WTC11 (cell line): ENCODE data around the gene BACH2. TPM values are rescaled to one million over a fixed set of nuclear protein-coding genes. Genes with fewer than 3 reads are reported as not detected.

ENCODE experiments used
- ATAC-seq: fragments of 200-7000 bp; cut with Tn5 transposase; 2 replicates; pipeline ENCODE4 v1.10.0; 2021; ENCODE audit warnings: mild to moderate bottlenecking, moderate library complexity
- CTCF ChIA-PET: fragments of 300-600 bp; sonication (Branson Sonifier 250); formaldehyde crosslinking; loops from one replicate; lab custom pipeline; 2021; ENCODE audit warnings: antibody characterized with exemption; lab: Charles Lee
- POLR2A ChIA-PET: fragments of 350-600 bp; sonication (Branson Sonifier 250); formaldehyde crosslinking; loops from one replicate; lab custom pipeline; 2021; ENCODE audit warnings: antibody characterized with exemption; lab: Charles Lee
- DNase-seq: peaks from one replicate; pipeline ENCODE4 v3.0.0; 2021; ENCODE audit warnings: low spot score
- H3K27ac Mint-ChIP-seq: 2 replicates; pipeline ENCODE4 v1.8.0; 2021; ENCODE audit warnings: mixed read lengths
- H3K27me3 Mint-ChIP-seq: 2 replicates; pipeline ENCODE4 v1.8.0; 2021; ENCODE audit warnings: low read depth, mild to moderate bottlenecking, moderate library complexity, mixed read lengths
- H3K36me3 Mint-ChIP-seq: 2 replicates; pipeline ENCODE4 v1.8.0; 2021; ENCODE audit warnings: mixed read lengths
- H3K4me1 Mint-ChIP-seq: 2 replicates; pipeline ENCODE4 v1.8.0; 2022; ENCODE audit warnings: mixed read lengths
- H3K4me3 Mint-ChIP-seq: 2 replicates; pipeline ENCODE4 v1.8.0; 2021; ENCODE audit warnings: mild to moderate bottlenecking, moderate library complexity, mixed read lengths
- H3K9me3 Mint-ChIP-seq: 2 replicates; pipeline ENCODE4 v1.8.0; 2021; ENCODE audit warnings: mixed read lengths
- ATF1 ChIP-seq: sonication (generic); formaldehyde crosslinking; IDR thresholded peaks from 2 replicates; pipeline ENCODE4 v1.8.1; 2023; ENCODE audit warnings: mild to moderate bottlenecking, moderate library complexity, missing genetic modification reagents
- ELF4 ChIP-seq: sonication (generic); formaldehyde crosslinking; IDR thresholded peaks from 2 replicates; pipeline ENCODE4 v1.8.1; 2022; ENCODE audit warnings: low read depth, mild to moderate bottlenecking, moderate library complexity, missing genetic modification reagents
- FOXJ3 ChIP-seq: sonication (generic); formaldehyde crosslinking; IDR thresholded peaks from 2 replicates; pipeline ENCODE4 v1.9.0; 2021; ENCODE audit warnings: missing genetic modification reagents, mild to moderate bottlenecking, borderline replicate concordance
- MYBL2 ChIP-seq: sonication (generic); formaldehyde crosslinking; IDR thresholded peaks from 2 replicates; pipeline ENCODE4 v1.8.1; 2023; ENCODE audit warnings: mild to moderate bottlenecking, moderate library complexity, missing genetic modification reagents
- NFE2L1 ChIP-seq: sonication (generic); formaldehyde crosslinking; IDR thresholded peaks from 2 replicates; pipeline ENCODE4 v1.8.1; 2023; ENCODE audit warnings: missing genetic modification reagents
- NFYB ChIP-seq: sonication (generic); formaldehyde crosslinking; conservative IDR thresholded peaks from 2 replicates; pipeline ENCODE4 v1.8.0; 2022; ENCODE audit warnings: low read depth, missing genetic modification reagents
- PRRX2 ChIP-seq: fragments of 250-450 bp; sonication (Bioruptor Pico); IDR thresholded peaks from 2 replicates; pipeline ENCODE4 v1.8.0; 2021; ENCODE audit warnings: mild to moderate bottlenecking
- SMAD3 ChIP-seq: sonication (generic); formaldehyde crosslinking; IDR thresholded peaks from 2 replicates; pipeline ENCODE4 v1.8.0; 2022; ENCODE audit warnings: missing genetic modification reagents, mild to moderate bottlenecking, borderline replicate concordance
- ZNF219 ChIP-seq: sonication (generic); formaldehyde crosslinking; IDR thresholded peaks from 2 replicates; pipeline ENCODE4 v1.8.0; 2023; ENCODE audit warnings: missing genetic modification reagents, mild to moderate bottlenecking, borderline replicate concordance
- ZNF232 ChIP-seq: sonication (generic); formaldehyde crosslinking; IDR thresholded peaks from 2 replicates; pipeline ENCODE4 v1.8.0; 2022; ENCODE audit warnings: mild to moderate bottlenecking, missing genetic modification reagents
- ZNF263 ChIP-seq: sonication (generic); formaldehyde crosslinking; IDR thresholded peaks from 2 replicates; pipeline ENCODE4 v1.8.1; 2022; ENCODE audit warnings: low read depth, mild to moderate bottlenecking, moderate library complexity, missing genetic modification reagents
- ZNF396 ChIP-seq: fragments of 250-450 bp; sonication (Bioruptor Pico); IDR thresholded peaks from 2 replicates; pipeline ENCODE4 v1.8.0; 2021; ENCODE audit warnings: mild to moderate bottlenecking, moderate library complexity, borderline replicate concordance
- total RNA-seq: library from RNA; stranded (reverse); gene quantifications from 3 replicates; pipeline ENCODE4 v1.2.3, GENCODE V29; 2021
- TF ChIP-seq, protein P1 (sequence below): fragments of 250-450 bp; sonication (Bioruptor Pico); IDR thresholded peaks from 2 replicates; pipeline ENCODE4 v1.9.0; 2021; ENCODE audit warnings: mild to moderate bottlenecking
- TF ChIP-seq, protein P2 (sequence below): sonication (generic); formaldehyde crosslinking; IDR thresholded peaks from 2 replicates; pipeline ENCODE4 v1.8.1; 2023; ENCODE audit warnings: mild to moderate bottlenecking, moderate library complexity, missing genetic modification reagents
- TF ChIP-seq, protein P3 (sequence below): sonication (generic); formaldehyde crosslinking; IDR thresholded peaks from 2 replicates; pipeline ENCODE4 v1.8.0; 2022; ENCODE audit warnings: mild to moderate bottlenecking, missing genetic modification reagents
- TF ChIP-seq, protein P4 (sequence below): fragments of 250-450 bp; sonication (Bioruptor Pico); IDR thresholded peaks from 2 replicates; pipeline ENCODE4 v1.8.0; 2021; ENCODE audit warnings: mild to moderate bottlenecking
- TF ChIP-seq, protein P5 (sequence below): sonication (generic); formaldehyde crosslinking; IDR thresholded peaks from 2 replicates; pipeline ENCODE4 v1.8.0; 2023; ENCODE audit warnings: mild to moderate bottlenecking, missing genetic modification reagents
- TF ChIP-seq, protein P6 (sequence below): sonication (generic); formaldehyde crosslinking; IDR thresholded peaks from 2 replicates; pipeline ENCODE4 v1.8.1; 2023; ENCODE audit warnings: mild to moderate bottlenecking, missing genetic modification reagents, moderate library complexity
- TF ChIP-seq, protein P7 (sequence below): sonication (generic); formaldehyde crosslinking; IDR thresholded peaks from 2 replicates; pipeline ENCODE4 v1.8.1; 2023; ENCODE audit warnings: mild to moderate bottlenecking, missing genetic modification reagents
- TF ChIP-seq, protein P8 (sequence below): fragments of 250-450 bp; sonication (Bioruptor Pico); conservative IDR thresholded peaks from 2 replicates; pipeline ENCODE4 v1.9.0; 2021; ENCODE audit warnings: mild to moderate bottlenecking

BACH2 gene
- total RNA-seq, 1 experiment from 2014 or later, result 5.9 TPM

DNA sequence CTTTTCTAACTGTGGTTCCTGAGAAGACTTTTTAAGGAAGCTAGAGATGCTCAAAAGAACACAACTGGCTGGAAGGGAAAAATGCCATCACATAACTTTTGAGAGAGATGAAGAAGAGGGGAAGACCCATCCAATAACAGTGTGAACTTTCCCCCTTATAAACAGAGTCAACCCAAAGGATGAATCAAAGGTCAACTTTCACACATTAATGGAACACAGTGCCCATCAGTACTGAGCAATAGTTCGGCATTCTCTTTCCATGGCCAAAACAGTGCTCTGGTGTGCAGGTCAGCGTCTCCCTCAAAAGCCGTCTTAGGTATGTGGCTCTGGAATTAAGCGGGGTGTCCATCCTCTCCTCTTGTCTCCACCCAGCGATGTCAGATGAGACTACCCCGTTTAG, 272.0 kb downstream of the BACH2 start:
- ATAC-seq (no peak), DNase-seq (no peak)
- no peaks in the 10 kb centered on the region for H3K27me3 Mint-ChIP-seq
- H3K27ac Mint-ChIP-seq, result no peak overlapping the region
- no peak overlapping the region for H3K4me3 Mint-ChIP-seq
- ChIA-PET POLR2A (no interaction called here), CTCF (no interaction called here)
- H3K4me1 Mint-ChIP-seq, result peaks cover 8% of the 10 kb centered on the region
- no peaks in the 10 kb centered on the region for H3K36me3 Mint-ChIP-seq
- TF ChIP-seq ELF4, result no peak
- TF ChIP-seq, protein P1, sequence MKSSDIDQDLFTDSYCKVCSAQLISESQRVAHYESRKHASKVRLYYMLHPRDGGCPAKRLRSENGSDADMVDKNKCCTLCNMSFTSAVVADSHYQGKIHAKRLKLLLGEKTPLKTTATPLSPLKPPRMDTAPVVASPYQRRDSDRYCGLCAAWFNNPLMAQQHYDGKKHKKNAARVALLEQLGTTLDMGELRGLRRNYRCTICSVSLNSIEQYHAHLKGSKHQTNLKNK (CRISPR knock-in tag), result no peak
- no peak for TF ChIP-seq ZNF232
- no peak for TF ChIP-seq ZNF396 (CRISPR knock-in tag)
- TF ChIP-seq NFE2L1 (CRISPR knock-in tag), result no peak
- TF ChIP-seq PRRX2 (CRISPR knock-in tag), result no peak
- TF ChIP-seq NFYB (CRISPR knock-in tag), result no peak
- TF ChIP-seq MYBL2 (CRISPR knock-in tag), result no peak
- no peak for TF ChIP-seq ZNF219 (CRISPR knock-in tag)
- TF ChIP-seq, protein P2, sequence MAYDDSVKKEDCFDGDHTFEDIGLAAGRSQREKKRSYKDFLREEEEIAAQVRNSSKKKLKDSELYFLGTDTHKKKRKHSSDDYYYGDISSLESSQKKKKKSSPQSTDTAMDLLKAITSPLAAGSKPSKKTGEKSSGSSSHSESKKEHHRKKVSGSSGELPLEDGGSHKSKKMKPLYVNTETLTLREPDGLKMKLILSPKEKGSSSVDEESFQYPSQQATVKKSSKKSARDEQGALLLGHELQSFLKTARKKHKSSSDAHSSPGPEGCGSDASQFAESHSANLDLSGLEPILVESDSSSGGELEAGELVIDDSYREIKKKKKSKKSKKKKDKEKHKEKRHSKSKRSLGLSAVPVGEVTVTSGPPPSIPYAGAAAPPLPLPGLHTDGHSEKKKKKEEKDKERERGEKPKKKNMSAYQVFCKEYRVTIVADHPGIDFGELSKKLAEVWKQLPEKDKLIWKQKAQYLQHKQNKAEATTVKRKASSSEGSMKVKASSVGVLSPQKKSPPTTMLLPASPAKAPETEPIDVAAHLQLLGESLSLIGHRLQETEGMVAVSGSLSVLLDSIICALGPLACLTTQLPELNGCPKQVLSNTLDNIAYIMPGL, result no peak
- TF ChIP-seq, protein P3, sequence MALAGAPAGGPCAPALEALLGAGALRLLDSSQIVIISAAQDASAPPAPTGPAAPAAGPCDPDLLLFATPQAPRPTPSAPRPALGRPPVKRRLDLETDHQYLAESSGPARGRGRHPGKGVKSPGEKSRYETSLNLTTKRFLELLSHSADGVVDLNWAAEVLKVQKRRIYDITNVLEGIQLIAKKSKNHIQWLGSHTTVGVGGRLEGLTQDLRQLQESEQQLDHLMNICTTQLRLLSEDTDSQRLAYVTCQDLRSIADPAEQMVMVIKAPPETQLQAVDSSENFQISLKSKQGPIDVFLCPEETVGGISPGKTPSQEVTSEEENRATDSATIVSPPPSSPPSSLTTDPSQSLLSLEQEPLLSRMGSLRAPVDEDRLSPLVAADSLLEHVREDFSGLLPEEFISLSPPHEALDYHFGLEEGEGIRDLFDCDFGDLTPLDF (CRISPR knock-in tag), result no peak
- no peak for TF ChIP-seq ZNF263 (CRISPR knock-in tag)
- TF ChIP-seq, protein P4, sequence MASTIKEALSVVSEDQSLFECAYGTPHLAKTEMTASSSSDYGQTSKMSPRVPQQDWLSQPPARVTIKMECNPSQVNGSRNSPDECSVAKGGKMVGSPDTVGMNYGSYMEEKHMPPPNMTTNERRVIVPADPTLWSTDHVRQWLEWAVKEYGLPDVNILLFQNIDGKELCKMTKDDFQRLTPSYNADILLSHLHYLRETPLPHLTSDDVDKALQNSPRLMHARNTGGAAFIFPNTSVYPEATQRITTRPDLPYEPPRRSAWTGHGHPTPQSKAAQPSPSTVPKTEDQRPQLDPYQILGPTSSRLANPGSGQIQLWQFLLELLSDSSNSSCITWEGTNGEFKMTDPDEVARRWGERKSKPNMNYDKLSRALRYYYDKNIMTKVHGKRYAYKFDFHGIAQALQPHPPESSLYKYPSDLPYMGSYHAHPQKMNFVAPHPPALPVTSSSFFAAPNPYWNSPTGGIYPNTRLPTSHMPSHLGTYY, result no peak
- TF ChIP-seq, protein P5, sequence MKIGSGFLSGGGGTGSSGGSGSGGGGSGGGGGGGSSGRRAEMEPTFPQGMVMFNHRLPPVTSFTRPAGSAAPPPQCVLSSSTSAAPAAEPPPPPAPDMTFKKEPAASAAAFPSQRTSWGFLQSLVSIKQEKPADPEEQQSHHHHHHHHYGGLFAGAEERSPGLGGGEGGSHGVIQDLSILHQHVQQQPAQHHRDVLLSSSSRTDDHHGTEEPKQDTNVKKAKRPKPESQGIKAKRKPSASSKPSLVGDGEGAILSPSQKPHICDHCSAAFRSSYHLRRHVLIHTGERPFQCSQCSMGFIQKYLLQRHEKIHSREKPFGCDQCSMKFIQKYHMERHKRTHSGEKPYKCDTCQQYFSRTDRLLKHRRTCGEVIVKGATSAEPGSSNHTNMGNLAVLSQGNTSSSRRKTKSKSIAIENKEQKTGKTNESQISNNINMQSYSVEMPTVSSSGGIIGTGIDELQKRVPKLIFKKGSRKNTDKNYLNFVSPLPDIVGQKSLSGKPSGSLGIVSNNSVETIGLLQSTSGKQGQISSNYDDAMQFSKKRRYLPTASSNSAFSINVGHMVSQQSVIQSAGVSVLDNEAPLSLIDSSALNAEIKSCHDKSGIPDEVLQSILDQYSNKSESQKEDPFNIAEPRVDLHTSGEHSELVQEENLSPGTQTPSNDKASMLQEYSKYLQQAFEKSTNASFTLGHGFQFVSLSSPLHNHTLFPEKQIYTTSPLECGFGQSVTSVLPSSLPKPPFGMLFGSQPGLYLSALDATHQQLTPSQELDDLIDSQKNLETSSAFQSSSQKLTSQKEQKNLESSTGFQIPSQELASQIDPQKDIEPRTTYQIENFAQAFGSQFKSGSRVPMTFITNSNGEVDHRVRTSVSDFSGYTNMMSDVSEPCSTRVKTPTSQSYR (CRISPR knock-in tag), result no peak
- TF ChIP-seq FOXJ3 (CRISPR knock-in tag), result no peak
- no peak for TF ChIP-seq SMAD3 (CRISPR knock-in tag)
- TF ChIP-seq, protein P6, sequence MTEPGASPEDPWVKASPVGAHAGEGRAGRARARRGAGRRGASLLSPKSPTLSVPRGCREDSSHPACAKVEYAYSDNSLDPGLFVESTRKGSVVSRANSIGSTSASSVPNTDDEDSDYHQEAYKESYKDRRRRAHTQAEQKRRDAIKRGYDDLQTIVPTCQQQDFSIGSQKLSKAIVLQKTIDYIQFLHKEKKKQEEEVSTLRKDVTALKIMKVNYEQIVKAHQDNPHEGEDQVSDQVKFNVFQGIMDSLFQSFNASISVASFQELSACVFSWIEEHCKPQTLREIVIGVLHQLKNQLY (CRISPR knock-in tag), result no peak
- no peak for TF ChIP-seq ATF1 (CRISPR knock-in tag)
- TF ChIP-seq, protein P7, sequence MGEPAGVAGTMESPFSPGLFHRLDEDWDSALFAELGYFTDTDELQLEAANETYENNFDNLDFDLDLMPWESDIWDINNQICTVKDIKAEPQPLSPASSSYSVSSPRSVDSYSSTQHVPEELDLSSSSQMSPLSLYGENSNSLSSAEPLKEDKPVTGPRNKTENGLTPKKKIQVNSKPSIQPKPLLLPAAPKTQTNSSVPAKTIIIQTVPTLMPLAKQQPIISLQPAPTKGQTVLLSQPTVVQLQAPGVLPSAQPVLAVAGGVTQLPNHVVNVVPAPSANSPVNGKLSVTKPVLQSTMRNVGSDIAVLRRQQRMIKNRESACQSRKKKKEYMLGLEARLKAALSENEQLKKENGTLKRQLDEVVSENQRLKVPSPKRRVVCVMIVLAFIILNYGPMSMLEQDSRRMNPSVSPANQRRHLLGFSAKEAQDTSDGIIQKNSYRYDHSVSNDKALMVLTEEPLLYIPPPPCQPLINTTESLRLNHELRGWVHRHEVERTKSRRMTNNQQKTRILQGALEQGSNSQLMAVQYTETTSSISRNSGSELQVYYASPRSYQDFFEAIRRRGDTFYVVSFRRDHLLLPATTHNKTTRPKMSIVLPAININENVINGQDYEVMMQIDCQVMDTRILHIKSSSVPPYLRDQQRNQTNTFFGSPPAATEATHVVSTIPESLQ (CRISPR knock-in tag), result no peak
- TF ChIP-seq, protein P8, sequence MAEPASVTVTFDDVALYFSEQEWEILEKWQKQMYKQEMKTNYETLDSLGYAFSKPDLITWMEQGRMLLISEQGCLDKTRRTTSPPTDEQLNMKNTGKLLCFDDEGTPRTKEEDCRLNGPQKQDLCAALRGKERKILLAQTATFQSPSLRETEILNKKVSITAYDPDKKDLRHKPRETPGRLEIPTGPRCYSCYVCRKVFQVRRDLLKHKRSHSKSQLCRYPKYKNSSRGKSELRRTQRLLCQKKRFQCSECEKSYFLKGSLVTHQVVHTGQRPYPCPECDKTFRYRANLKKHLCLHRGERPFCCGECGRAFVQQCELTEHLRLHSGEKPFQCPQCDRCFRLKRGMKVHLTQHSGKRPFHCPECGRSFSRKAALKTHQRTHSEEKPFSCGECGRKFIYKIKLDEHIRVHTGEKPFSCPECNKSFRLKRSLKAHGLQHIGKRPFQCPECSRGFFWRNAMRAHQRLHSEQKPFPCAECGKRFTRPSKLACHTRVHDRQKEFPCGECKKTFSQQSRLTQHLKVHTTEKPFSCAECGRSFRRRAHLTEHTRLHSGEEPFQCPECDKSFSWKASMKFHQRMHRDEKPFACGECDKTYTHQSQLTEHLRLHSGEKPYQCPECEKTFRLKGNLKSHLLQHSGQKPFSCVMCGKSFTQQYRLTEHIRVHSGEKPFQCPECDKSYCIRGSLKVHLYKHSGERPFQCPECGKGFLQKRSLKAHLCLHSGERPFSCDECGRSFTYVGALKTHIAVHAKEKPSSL (CRISPR knock-in tag), result no peak
- TF ChIP-seq, all 79 proteins: peak for 0
- H3K9me3 Mint-ChIP-seq, result no peaks in the 10 kb centered on the region
